Vagina (tissue), 2 donors: Measurements from ENCODE around the gene HRH2.

Source experiments
- POLR2A ChIP-seq, 2 donors: fragments of 450-650 bp; IDR thresholded peaks; one replicate each; pipeline ENCODE4 v1.6.1; 2017; ENCODE audit warnings: antibody characterized with exemption in 2 of 2, mild to moderate bottlenecking in 2 of 2, moderate library complexity in 2 of 2
- TF ChIP-seq, protein P1 (sequence below), 3 experiments: fragments of 450-650 bp in 2 of 3; fragments of 200-600 bp in 1 of 3; sonication (generic) in 1 of 3; IDR thresholded peaks; one replicate each; pipeline ENCODE4 v1.5.1; 2017 to 2019; ENCODE audit warnings: antibody characterized with exemption in 3 of 3, mild to moderate bottlenecking in 2 of 3, moderate library complexity in 2 of 3

DNA sequence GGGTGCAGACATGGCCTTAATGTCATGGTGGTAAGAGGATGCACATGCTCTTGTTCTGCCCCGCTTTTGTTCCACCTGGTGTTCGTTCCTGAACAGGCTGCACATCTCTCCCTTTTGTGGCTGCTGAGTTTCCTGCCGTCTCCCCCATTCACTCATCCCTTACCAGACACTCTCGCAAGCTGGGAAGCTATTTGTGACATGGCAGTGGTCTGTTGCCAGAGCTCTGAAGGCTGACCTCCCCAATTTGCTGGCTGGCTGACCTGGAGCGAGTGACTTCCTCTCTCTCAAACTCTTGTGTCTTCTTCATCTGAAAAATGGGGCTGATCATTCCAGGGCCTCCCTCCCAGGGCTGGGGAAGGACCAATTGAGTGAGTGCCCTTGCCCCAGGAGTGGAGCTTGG lies 35.9 kb downstream of the HRH2 start:
- TF ChIP-seq POLR2A (IDR thresholded peaks at IDR 0.05): no peak
- TF ChIP-seq, protein P1, sequence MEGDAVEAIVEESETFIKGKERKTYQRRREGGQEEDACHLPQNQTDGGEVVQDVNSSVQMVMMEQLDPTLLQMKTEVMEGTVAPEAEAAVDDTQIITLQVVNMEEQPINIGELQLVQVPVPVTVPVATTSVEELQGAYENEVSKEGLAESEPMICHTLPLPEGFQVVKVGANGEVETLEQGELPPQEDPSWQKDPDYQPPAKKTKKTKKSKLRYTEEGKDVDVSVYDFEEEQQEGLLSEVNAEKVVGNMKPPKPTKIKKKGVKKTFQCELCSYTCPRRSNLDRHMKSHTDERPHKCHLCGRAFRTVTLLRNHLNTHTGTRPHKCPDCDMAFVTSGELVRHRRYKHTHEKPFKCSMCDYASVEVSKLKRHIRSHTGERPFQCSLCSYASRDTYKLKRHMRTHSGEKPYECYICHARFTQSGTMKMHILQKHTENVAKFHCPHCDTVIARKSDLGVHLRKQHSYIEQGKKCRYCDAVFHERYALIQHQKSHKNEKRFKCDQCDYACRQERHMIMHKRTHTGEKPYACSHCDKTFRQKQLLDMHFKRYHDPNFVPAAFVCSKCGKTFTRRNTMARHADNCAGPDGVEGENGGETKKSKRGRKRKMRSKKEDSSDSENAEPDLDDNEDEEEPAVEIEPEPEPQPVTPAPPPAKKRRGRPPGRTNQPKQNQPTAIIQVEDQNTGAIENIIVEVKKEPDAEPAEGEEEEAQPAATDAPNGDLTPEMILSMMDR (IDR thresholded peaks at IDR 0.05): no peak
